HG02973 (cell line): ENCODE results near the gene VCX2.
"Not testable (repeated sequence)": the region's sequence is repeated elsewhere in the genome, so short reads cannot be mapped to it uniquely, and the experiment has no call there.

Source experiments
- ATAC-seq: cut with Tn5 transposase; IDR thresholded peaks from one replicate; pipeline ENCODE4 v1.9.1; 2021; ENCODE audit warnings: moderate library complexity; ENCODE audit not compliant: unreplicated experiment

VCX2 gene

GRCh38 chrX:8171169-8171568, at the start of gene VCX2:
VCX2 (minus strand) TSS chrX:8171267; CDS start chrX:8170643, 624 bp downstream.
- not testable (repeated sequence) for ATAC-seq

GRCh38 chrX:8204943-8205342, 33.9 kb upstream of the VCX2 start:
- ATAC-seq = no peak

- no peak for ATAC-seq
Observed at GRCh38 chrX:8204169-8204935, 33.3 kb upstream of the VCX2 start.

- no peak for ATAC-seq
Observed at GRCh38 chrX:8201896-8202331, 30.8 kb upstream of the VCX2 start.

GRCh38 chrX:8196776-8197175, 25.7 kb upstream of the VCX2 start:
- no peak for ATAC-seq

- no peak for ATAC-seq
Observed at GRCh38 chrX:8194216-8194615, 23.1 kb upstream of the VCX2 start.

- no peak for ATAC-seq
Observed at GRCh38 chrX:8192276-8192675, 21.2 kb upstream of the VCX2 start.

GRCh38 chrX:8191022-8191421, 20.0 kb upstream of the VCX2 start:
- ATAC-seq = no peak

- ATAC-seq = no peak
Observed at GRCh38 chrX:8190341-8190830, 19.3 kb upstream of the VCX2 start.

- no peak for ATAC-seq
Observed at GRCh38 chrX:8189096-8189830, 18.2 kb upstream of the VCX2 start.

- ATAC-seq = no peak
Observed at GRCh38 chrX:8183346-8183745, 12.3 kb upstream of the VCX2 start.

- ATAC-seq = no peak
Observed at GRCh38 chrX:8179656-8180055, 8.6 kb upstream of the VCX2 start.

- ATAC-seq = not testable (repeated sequence)
Observed at GRCh38 chrX:8154011-8154410, 17.1 kb downstream of the VCX2 start.

- ATAC-seq = no peak
Observed at GRCh38 chrX:8147226-8147625, 23.8 kb downstream of the VCX2 start.

GRCh38 chrX:8144925-8145324, 26.1 kb downstream of the VCX2 start:
- ATAC-seq = no peak

- no peak for ATAC-seq
Observed at GRCh38 chrX:8141896-8142295, 29.2 kb downstream of the VCX2 start.

GRCh38 chrX:8140986-8141744, 29.9 kb downstream of the VCX2 start:
- no peak for ATAC-seq

- no peak for ATAC-seq
Observed at GRCh38 chrX:8139716-8140115, 31.4 kb downstream of the VCX2 start.

GRCh38 chrX:8138252-8138651, 32.8 kb downstream of the VCX2 start:
- ATAC-seq = no peak

GRCh38 chrX:8126648-8127047, 44.4 kb downstream of the VCX2 start:
- ATAC-seq = no peak

- no peak for ATAC-seq
Observed at GRCh38 chrX:8126092-8126491, 45.0 kb downstream of the VCX2 start.
